SW480 (cell line): ENCODE measurements around the gene RAD21L1.
"Not testable (repeated sequence)": the region's sequence is repeated elsewhere in the genome, so short reads cannot be mapped to it uniquely, and the experiment has no call there.

Experiments used
- DNase-seq: peaks from one replicate; pipeline ENCODE4 v3.0.0-alpha.2; 2016; ENCODE audit warnings: low spot score

Gene RAD21L1

GRCh38 chr20:1229541-1229940, 3.7 kb downstream of the RAD21L1 start:
- no peak for DNase-seq

- no peak for DNase-seq
Measured at GRCh38 chr20:1232286-1233111, 6.7 kb downstream of the RAD21L1 start.

- DNase-seq = no peak
Measured at GRCh38 chr20:1240549-1240948, 14.7 kb downstream of the RAD21L1 start.

- no peak for DNase-seq
Measured at GRCh38 chr20:1241456-1241855, 15.6 kb downstream of the RAD21L1 start.

GRCh38 chr20:1242099-1242498, 16.3 kb downstream of the RAD21L1 start:
- no peak for DNase-seq

- DNase-seq = no peak
Measured at GRCh38 chr20:1242530-1242929, 16.7 kb downstream of the RAD21L1 start.

- DNase-seq = no peak
Measured at GRCh38 chr20:1245578-1245977, 19.7 kb downstream of the RAD21L1 start.

GRCh38 chr20:1247689-1248088, 21.8 kb downstream of the RAD21L1 start:
- no peak for DNase-seq

- not testable (repeated sequence) for DNase-seq
Measured at GRCh38 chr20:1250282-1250681, 24.4 kb downstream of the RAD21L1 start.

GRCh38 chr20:1252416-1252815, 26.6 kb downstream of the RAD21L1 start:
- DNase-seq = no peak

GRCh38 chr20:1254254-1254653, 28.4 kb downstream of the RAD21L1 start:
- DNase-seq = no peak

GRCh38 chr20:1255675-1256074, 29.8 kb downstream of the RAD21L1 start:
- DNase-seq = no peak

GRCh38 chr20:1263853-1264252, 38.0 kb downstream of the RAD21L1 start:
- no peak for DNase-seq

GRCh38 chr20:1264727-1265126, 38.9 kb downstream of the RAD21L1 start:
- DNase-seq = no peak

- no peak for DNase-seq
Measured at GRCh38 chr20:1265226-1265915, 39.5 kb downstream of the RAD21L1 start.

- DNase-seq = no peak
Measured at GRCh38 chr20:1265916-1266166, 40.0 kb downstream of the RAD21L1 start.

GRCh38 chr20:1266167-1266973, 40.5 kb downstream of the RAD21L1 start, which contains the start of gene SNPH:
SNPH (plus strand) TSS chr20:1266294; CDS start chr20:1296240, 29,946 bp downstream.
- peak; percentile 81 for DNase-seq

- no peak for DNase-seq
Measured at GRCh38 chr20:1267161-1267560, 41.3 kb downstream of the RAD21L1 start.

GRCh38 chr20:1267809-1268374, 42.0 kb downstream of the RAD21L1 start:
- DNase-seq = no peak

GRCh38 chr20:1269235-1269634, 43.4 kb downstream of the RAD21L1 start:
- DNase-seq = no peak

- DNase-seq = no peak
Measured at GRCh38 chr20:1269850-1270249, 44.0 kb downstream of the RAD21L1 start.

GRCh38 chr20:1272368-1273100, 46.7 kb downstream of the RAD21L1 start:
- no peak for DNase-seq
